ENCODE results near the gene VWCE. TPM values are rescaled to one million over a fixed set of nuclear protein-coding genes. Genes with fewer than 3 reads are reported as not detected.
"Not testable (repeated sequence)": the region's sequence is repeated elsewhere in the genome, so short reads cannot be mapped to it uniquely, and the experiment has no call there.

Gene VWCE
- total RNA-seq, 1 donor from 2014 or later: 4.1 TPM

GRCh38 chr11:61212202-61212601, 82.9 kb downstream of the VWCE start:
- not testable (repeated sequence) for DNase-seq (ENCODE audit: low spot score)

GRCh38 chr11:61211327-61211952, 83.7 kb downstream of the VWCE start:
- DNase-seq (ENCODE audit: low spot score): not testable (repeated sequence)

- not testable (repeated sequence) for DNase-seq (ENCODE audit: low spot score)
These were observed 84.5 kb downstream of the VWCE start for GRCh38 chr11:61210629-61211028.

Other genes starting within 250 kb of the VWCE start
- 1.6 TPM for gene CD5, start 192.8 kb downstream of the VWCE start, total RNA-seq
- 30.8 TPM for gene VPS37C, start 133.9 kb downstream of the VWCE start, total RNA-seq
- not detected for gene PGA3, start 91.8 kb downstream of the VWCE start, total RNA-seq
- not detected for gene PGA4, start 73.0 kb downstream of the VWCE start, total RNA-seq
- not detected for gene PGA5, start 54.1 kb downstream of the VWCE start, total RNA-seq
- 193 TPM for gene DDB1, start 37.8 kb upstream of the VWCE start, total RNA-seq
- gene TKFC, start 37.9 kb upstream of the VWCE start, total RNA-seq: 99.8 TPM
- gene CYB561A3, start 66.6 kb upstream of the VWCE start, total RNA-seq: 48.4 TPM
- 69.5 TPM for gene TMEM138, start 67.1 kb upstream of the VWCE start, total RNA-seq
- gene TMEM216, start 97.3 kb upstream of the VWCE start, total RNA-seq: 17.3 TPM
- 124 TPM for gene CPSF7, start 134.7 kb upstream of the VWCE start, total RNA-seq
- 40.4 TPM for gene SDHAF2, start 134.8 kb upstream of the VWCE start, total RNA-seq
- 0.89 TPM for gene LRRC10B, start 213.4 kb upstream of the VWCE start, total RNA-seq

Measured in ureter (tissue), 1 donor.